GM20431 (cell line): ENCODE data around the gene SLC16A11.

ENCODE experiments used
- in situ Hi-C: fragments of 300-500 bp; cut with MseI, MboI; formaldehyde crosslinking; loops from one replicate; pipeline ENCODE4 v1.15.0; 2020; ENCODE audit warnings: low sequenced_read_pairs; ENCODE audit not compliant: unreplicated experiment

SLC16A11 gene

GRCh38 chr17:7035591-7036368 is 8.1 kb downstream of the SLC16A11 start, which contains the start of gene SLC16A13:
SLC16A13 (plus strand) TSS chr17:7036015; CDS start chr17:7036383, 368 bp downstream.
- in situ Hi-C loops: loop anchor here (25.0 kb wide), 1 partner anchor 552 kb away; the partner anchor contains the start of genes CD68, MPDU1 and SOX15

- in situ Hi-C loops: loop anchor here (25.0 kb wide), 1 partner anchor 552 kb away; the partner anchor contains the start of genes CD68, MPDU1 and SOX15
These were observed 8.8 kb downstream of the SLC16A11 start for GRCh38 chr17:7034955-7035590.

- in situ Hi-C loops: loop anchor here (25.0 kb wide), 1 partner anchor 558 kb away; the partner anchor contains the start of genes CD68, MPDU1 and SOX15
These were observed 14.2 kb downstream of the SLC16A11 start for GRCh38 chr17:7029659-7030058.

GRCh38 chr17:7029096-7029495 is 14.8 kb downstream of the SLC16A11 start:
- in situ Hi-C loops: loop anchor here (25.0 kb wide), 1 partner anchor 558 kb away; the partner anchor contains the start of genes CD68, MPDU1 and SOX15

- in situ Hi-C loops: loop anchor here (25.0 kb wide), 1 partner anchor 560 kb away; the partner anchor contains the start of genes CD68, MPDU1 and SOX15
These were observed 16.6 kb downstream of the SLC16A11 start for GRCh38 chr17:7027335-7027734.

- in situ Hi-C loops: loop anchor here (25.0 kb wide), 1 partner anchor 561 kb away; the partner anchor contains the start of genes CD68, MPDU1 and SOX15
These were observed 17.3 kb downstream of the SLC16A11 start for GRCh38 chr17:7026471-7027115.

GRCh38 chr17:7025245-7025644 is 18.6 kb downstream of the SLC16A11 start:
- in situ Hi-C loops: loop anchor here (25.0 kb wide), 1 partner anchor 562 kb away; the partner anchor contains the start of genes CD68, MPDU1 and SOX15

GRCh38 chr17:7024402-7024785 is 19.5 kb downstream of the SLC16A11 start:
- in situ Hi-C loops: loop anchor here (25.0 kb wide), 1 partner anchor 362 kb away; the partner anchor contains the start of genes C17orf100 and MED31

- in situ Hi-C loops: loop anchor here (25.0 kb wide), 1 partner anchor 361 kb away; the partner anchor contains the start of genes C17orf100 and MED31
These were observed 20.1 kb downstream of the SLC16A11 start for GRCh38 chr17:7023576-7024401.

- in situ Hi-C loops: loop anchor here (25.0 kb wide), 1 partner anchor 361 kb away; the partner anchor contains the start of genes C17orf100 and MED31
These were observed 20.9 kb downstream of the SLC16A11 start, which contains the start of gene BCL6B for GRCh38 chr17:7022781-7023571. BCL6B (plus strand) TSS chr17:7023050; CDS start chr17:7023672, 622 bp downstream.

GRCh38 chr17:7021993-7022778 is 21.7 kb downstream of the SLC16A11 start:
- in situ Hi-C loops: loop anchor here (25.0 kb wide), 1 partner anchor 360 kb away; the partner anchor contains the start of genes C17orf100 and MED31

- in situ Hi-C loops: loop anchor here (25.0 kb wide), 1 partner anchor 359 kb away; the partner anchor contains the start of genes C17orf100 and MED31
These were observed 22.8 kb downstream of the SLC16A11 start for GRCh38 chr17:7020894-7021664.

- in situ Hi-C loops: loop anchor here (25.0 kb wide), 1 partner anchor 358 kb away; the partner anchor contains the start of genes C17orf100 and MED31
These were observed 23.9 kb downstream of the SLC16A11 start for GRCh38 chr17:7019839-7020519.

- in situ Hi-C loops: loop anchor here (25.0 kb wide), 1 partner anchor 357 kb away; the partner anchor contains the start of genes C17orf100 and MED31
These were observed 24.5 kb downstream of the SLC16A11 start for GRCh38 chr17:7019367-7019766.

- in situ Hi-C loops: loop anchor here (25.0 kb wide), 1 partner anchor 356 kb away; the partner anchor contains the start of genes C17orf100 and MED31
These were observed 25.4 kb downstream of the SLC16A11 start for GRCh38 chr17:7018331-7018964.
